Sigmoid colon (tissue), 7 donors: ENCODE data around the gene TIGIT. TPM values are rescaled to one million over a fixed set of nuclear protein-coding genes. Genes with fewer than 3 reads are reported as not detected.

Source experiments
- DNase-seq: peaks from one replicate; pipeline ENCODE4 v3.0.0-alpha.2; 2019
- H3K27ac ChIP-seq, 4 donors: fragments of 200-600 bp; sonication (generic); one replicate each; pipeline ENCODE4 v1.5.1; 2016 to 2019; ENCODE audit warnings: mild to moderate bottlenecking in 1 of 4
- H3K27me3 ChIP-seq, 3 donors: fragments of 200-600 bp; sonication (generic); one replicate each; pipeline ENCODE4 v1.5.1; 2019; ENCODE audit warnings: mild to moderate bottlenecking in 1 of 3
- H3K36me3 ChIP-seq, 4 donors: fragments of 200-600 bp; sonication (generic); one replicate each; pipeline ENCODE4 v1.5.1; 2016 to 2019
- H3K4me1 ChIP-seq, 4 donors: fragments of 200-600 bp; sonication (generic); one replicate each; pipeline ENCODE4 v1.5.1; 2017 to 2019
- H3K4me3 ChIP-seq, 4 donors: fragments of 200-600 bp; sonication (generic); one replicate each; pipeline ENCODE4 v1.5.1; 2017 to 2019; ENCODE audit warnings: mild to moderate bottlenecking in 2 of 4, moderate library complexity in 1 of 4
- H3K9me3 ChIP-seq, 4 donors: fragments of 200-600 bp in 3 of 4; sonication (generic) in 3 of 4; one replicate each; pipeline versions ENCODE4 v1.5.1 to v1.6.1; 2013 to 2019
- CTCF ChIP-seq, 4 experiments: fragments of 450-650 bp in 3 of 4; fragments of 200-600 bp in 1 of 4; IDR thresholded peaks; one replicate each; pipeline ENCODE4 v1.5.1; 2016 to 2019; ENCODE audit warnings: antibody characterized with exemption in 4 of 4, mild to moderate bottlenecking in 3 of 4, moderate library complexity in 2 of 4
- EP300 ChIP-seq, 4 donors: sonication (generic); formaldehyde crosslinking; IDR thresholded peaks; one replicate each; pipeline ENCODE4 v1.6.1; 2017; ENCODE audit warnings: antibody characterized with exemption in 4 of 4
- POLR2A ChIP-seq, 2 donors: fragments of 450-650 bp; IDR thresholded peaks; one replicate each; pipeline ENCODE4 v1.6.1; 2016; ENCODE audit warnings: antibody characterized with exemption in 2 of 2, mild to moderate bottlenecking in 2 of 2, moderate library complexity in 2 of 2
- POLR2AphosphoS5 ChIP-seq, 4 donors: sonication (generic); formaldehyde crosslinking; IDR thresholded peaks; one replicate each; pipeline ENCODE4 v1.6.1; 2017; ENCODE audit warnings: antibody characterized with exemption in 4 of 4
- WGBS, 2 donors: extraction: QIAGEN DNeasy Blood & Tissue Kit; methylation state at CpG; one replicate each; pipeline ENCODE4 v1.1.7; 2013; 5-methylcytosine and 5-hydroxymethylcytosine counted together
- intact Hi-C: fragments of 100-400 bp; cut with DNase I; formaldehyde crosslinking; loops from one replicate; pipeline ENCODE4 v1.15.1; 2023
- polyA plus RNA-seq, 3 donors: library from polyadenylated mRNA; stranded (reverse); fragments of 200-250 nt; gene quantifications; one replicate each; pipeline ENCODE4 v1.2.3, GENCODE V29; 2013
- total RNA-seq, 4 donors: library from RNA; depleted of rRNA; stranded (reverse); fragments of >200 nt; gene quantifications; one replicate each; pipeline ENCODE4 v1.1.0, GENCODE V29; 2016
- donor health status: healthy with polysubstance abuse.
- donor health status: Bipolar disorder and iron deficiency.
- donor health status: healthy.

TIGIT gene
- total and polyA plus RNA-seq, 7 donors: 0.33 to 7.9 TPM; not detected in 5

GRCh38 chr3:114329823-114330222 lies 36.0 kb downstream of the TIGIT start:
- Histone ChIP-seq H3K27ac (no peak overlapping the region), H3K27me3 (no peaks in the 10 kb centered on the region), H3K4me3 (no peak overlapping the region), H3K9me3 (no peaks in the 10 kb centered on the region), H3K36me3 (no peaks in the 10 kb centered on the region), H3K4me1 (no peaks in the 10 kb centered on the region)
- DNase-seq: no peak
- WGBS, 2 donors: 93 to 94% methylated on average over 2 of the region's 2 CpGs
- intact Hi-C loops: no loop called here
- no peak for TF ChIP-seq CTCF (IDR thresholded peaks at IDR 0.05)
- no peak for TF ChIP-seq POLR2AphosphoS5 (IDR thresholded peaks at IDR 0.05)
- TF ChIP-seq POLR2A (IDR thresholded peaks at IDR 0.05): no peak
- TF ChIP-seq EP300 (IDR thresholded peaks at IDR 0.05): no peak

- TF ChIP-seq EP300 (IDR thresholded peaks at IDR 0.05) (no peak), POLR2A (IDR thresholded peaks at IDR 0.05) (no peak), CTCF (IDR thresholded peaks at IDR 0.05) (no peak), POLR2AphosphoS5 (IDR thresholded peaks at IDR 0.05) (no peak)
- 65 to 91% methylated on average over 2 of the region's 2 CpGs for WGBS, 2 donors
These were observed 37.2 kb downstream of the TIGIT start for GRCh38 chr3:114331007-114331406.

DNA sequence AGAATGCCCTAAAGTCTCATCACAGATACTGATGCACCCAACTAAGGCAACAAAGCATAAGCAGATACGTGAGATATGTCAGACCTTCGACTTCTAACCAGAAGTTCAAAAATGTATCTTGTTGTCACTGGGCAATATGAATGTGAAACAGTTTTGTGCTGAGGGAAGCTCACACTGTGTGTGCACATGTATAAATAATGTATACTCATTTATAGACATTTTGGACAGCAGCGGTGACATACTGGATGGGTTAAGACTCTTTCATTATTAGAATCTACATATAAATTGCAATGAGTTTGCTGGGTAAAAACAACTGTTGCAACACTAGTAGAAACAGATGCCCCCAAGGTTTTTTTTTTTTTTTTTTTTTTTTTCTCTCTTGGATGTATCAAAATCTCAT lies 37.9 kb downstream of the TIGIT start:
- TF ChIP-seq POLR2A (IDR thresholded peaks at IDR 0.05): no peak
- no peak for TF ChIP-seq CTCF (IDR thresholded peaks at IDR 0.05)
- TF ChIP-seq POLR2AphosphoS5 (IDR thresholded peaks at IDR 0.05): no peak
- TF ChIP-seq EP300 (IDR thresholded peaks at IDR 0.05): no peak
- intact Hi-C loops: no loop called here

More at GRCh38 chr3:114331007-114331406, 37.2 kb downstream of the TIGIT start:
- H3K27ac ChIP-seq: no peak overlapping the region
- H3K36me3 ChIP-seq: no peaks in the 10 kb centered on the region
- no peak for DNase-seq
- no peaks in the 10 kb centered on the region for H3K27me3 ChIP-seq
- intact Hi-C loops: no loop called here
- no peaks in the 10 kb centered on the region for H3K9me3 ChIP-seq
- no peak overlapping the region for H3K4me3 ChIP-seq
- H3K4me1 ChIP-seq: no peaks in the 10 kb centered on the region

DNA sequence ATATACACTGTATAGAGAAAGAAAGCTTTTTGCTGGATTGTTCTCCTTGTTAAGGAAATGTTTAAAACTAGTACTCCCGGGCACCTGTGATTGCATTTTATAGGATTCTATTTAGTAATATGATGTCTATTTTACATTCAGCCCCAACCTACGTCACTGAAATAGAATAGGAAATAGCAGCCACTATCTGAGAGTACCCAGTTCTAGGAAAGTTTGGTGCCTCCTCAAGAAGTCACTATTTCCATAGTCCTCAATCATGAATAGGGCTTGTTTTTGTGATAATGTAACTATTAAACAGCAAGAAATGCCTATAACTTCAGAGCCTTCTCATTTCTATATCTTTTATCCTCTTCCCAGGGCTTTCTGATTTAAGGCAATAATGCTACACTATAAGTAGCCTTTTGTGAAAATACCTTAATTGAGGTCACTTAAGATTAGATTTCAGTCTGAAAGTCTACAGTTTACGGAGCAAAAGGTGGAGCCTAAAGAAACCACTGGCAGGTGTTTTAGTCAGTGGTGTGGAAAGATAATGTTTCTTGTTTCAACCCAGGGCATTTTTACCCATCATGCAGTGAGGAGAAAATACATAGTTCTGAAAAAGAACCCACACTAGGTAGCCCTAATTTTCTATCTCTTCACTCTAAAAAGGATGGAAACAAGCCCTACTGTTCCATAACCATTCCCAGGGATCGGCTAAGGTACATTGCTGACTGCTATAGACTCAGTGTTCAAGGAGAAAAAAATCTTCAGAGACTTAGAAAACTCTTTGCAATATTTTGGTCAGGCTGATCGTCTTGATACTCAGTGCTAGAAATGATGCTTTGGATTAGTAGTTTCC lies 38.7 kb downstream of the TIGIT start:
- H3K4me3 ChIP-seq: no peak overlapping the region
- no peaks in the 10 kb centered on the region for H3K9me3 ChIP-seq
- intact Hi-C loops: no loop called here
- TF ChIP-seq POLR2A (IDR thresholded peaks at IDR 0.05): no peak
- TF ChIP-seq CTCF (IDR thresholded peaks at IDR 0.05): no peak
- no peak for TF ChIP-seq POLR2AphosphoS5 (IDR thresholded peaks at IDR 0.05)
- TF ChIP-seq EP300 (IDR thresholded peaks at IDR 0.05): no peak
- no peaks in the 10 kb centered on the region for H3K27me3 ChIP-seq
- no peaks in the 10 kb centered on the region for H3K36me3 ChIP-seq
- no peak overlapping the region for H3K27ac ChIP-seq
- no peak for DNase-seq
- WGBS, 2 donors: 81 to 92% methylated on average over 5 of the region's 5 CpGs
- no peaks in the 10 kb centered on the region for H3K4me1 ChIP-seq

More for the DNA sequence above, 37.9 kb downstream of the TIGIT start:
- Histone ChIP-seq H3K27ac (no peak overlapping the region), H3K27me3 (no peaks in the 10 kb centered on the region), H3K9me3 (no peaks in the 10 kb centered on the region), H3K4me3 (no peak overlapping the region), H3K36me3 (no peaks in the 10 kb centered on the region), H3K4me1 (no peaks in the 10 kb centered on the region)
- 92 to 94% methylated on average over 3 of the region's 3 CpGs for WGBS, 2 donors
- no peak for DNase-seq
